DMS153 treated with DMSO at 0.1 percent for 48 hours (cell line): ENCODE measurements around the gene SYMPK.

Source experiments
- DNase-seq: peaks from one replicate; lab custom pipeline; 2025; ENCODE audit not compliant: unreplicated experiment; lab: John Stamatoyannopoulos, UW

Gene SYMPK

GRCh38 chr19:45782820-45783785 lies 79.8 kb downstream of the SYMPK start:
- DNase-seq = no peak

- DNase-seq = no peak
Measured at GRCh38 chr19:45782162-45782691, 80.7 kb downstream of the SYMPK start, which contains the start of gene DMPK. Gene DMPK (minus strand): TSS chr19:45782490. CDS start chr19:45782352, 138 bp downstream.

- peak; percentile 36 for DNase-seq
Measured at GRCh38 chr19:45781214-45782161, 81.5 kb downstream of the SYMPK start.

DNA sequence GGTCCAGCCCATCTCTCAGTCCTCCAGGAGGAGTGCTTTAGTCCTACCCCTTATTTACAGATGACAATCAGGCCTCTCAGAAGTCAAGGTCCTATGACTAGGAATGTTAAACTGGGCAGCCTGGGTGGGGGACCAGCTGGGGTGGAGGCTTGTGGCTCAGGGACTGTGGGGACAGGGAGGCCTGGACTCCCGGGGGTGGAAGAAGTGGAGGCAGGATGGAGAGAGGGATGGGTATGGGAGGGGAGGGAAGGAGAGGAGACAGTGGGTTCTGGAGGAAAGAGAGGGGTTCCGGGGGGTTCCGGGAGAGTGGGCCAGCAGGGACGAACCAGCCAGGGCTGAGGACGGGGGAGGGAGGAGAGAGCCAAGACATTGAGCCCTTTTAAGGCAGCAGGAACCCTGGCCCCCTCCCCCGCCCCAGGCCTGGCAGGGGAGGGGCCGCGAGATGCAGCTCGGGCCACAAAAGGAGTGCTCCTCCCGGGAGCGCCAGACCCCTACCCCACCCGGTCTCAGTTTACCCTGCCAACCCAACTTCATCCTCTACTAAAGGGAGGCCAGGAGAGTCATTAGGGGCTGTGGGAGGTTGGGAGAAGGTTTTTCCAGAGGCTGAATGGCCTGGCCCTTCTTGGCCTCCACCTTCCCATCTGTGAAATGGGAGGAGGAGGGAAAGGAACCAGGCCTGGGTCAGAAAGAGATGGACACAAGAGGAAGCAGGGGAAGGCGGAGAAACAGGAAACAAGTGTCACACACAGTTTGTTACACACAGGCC lies 82.3 kb downstream of the SYMPK start:
- no peak for DNase-seq

GRCh38 chr19:45780146-45780447 lies 82.8 kb downstream of the SYMPK start:
- DNase-seq = no peak

DNA sequence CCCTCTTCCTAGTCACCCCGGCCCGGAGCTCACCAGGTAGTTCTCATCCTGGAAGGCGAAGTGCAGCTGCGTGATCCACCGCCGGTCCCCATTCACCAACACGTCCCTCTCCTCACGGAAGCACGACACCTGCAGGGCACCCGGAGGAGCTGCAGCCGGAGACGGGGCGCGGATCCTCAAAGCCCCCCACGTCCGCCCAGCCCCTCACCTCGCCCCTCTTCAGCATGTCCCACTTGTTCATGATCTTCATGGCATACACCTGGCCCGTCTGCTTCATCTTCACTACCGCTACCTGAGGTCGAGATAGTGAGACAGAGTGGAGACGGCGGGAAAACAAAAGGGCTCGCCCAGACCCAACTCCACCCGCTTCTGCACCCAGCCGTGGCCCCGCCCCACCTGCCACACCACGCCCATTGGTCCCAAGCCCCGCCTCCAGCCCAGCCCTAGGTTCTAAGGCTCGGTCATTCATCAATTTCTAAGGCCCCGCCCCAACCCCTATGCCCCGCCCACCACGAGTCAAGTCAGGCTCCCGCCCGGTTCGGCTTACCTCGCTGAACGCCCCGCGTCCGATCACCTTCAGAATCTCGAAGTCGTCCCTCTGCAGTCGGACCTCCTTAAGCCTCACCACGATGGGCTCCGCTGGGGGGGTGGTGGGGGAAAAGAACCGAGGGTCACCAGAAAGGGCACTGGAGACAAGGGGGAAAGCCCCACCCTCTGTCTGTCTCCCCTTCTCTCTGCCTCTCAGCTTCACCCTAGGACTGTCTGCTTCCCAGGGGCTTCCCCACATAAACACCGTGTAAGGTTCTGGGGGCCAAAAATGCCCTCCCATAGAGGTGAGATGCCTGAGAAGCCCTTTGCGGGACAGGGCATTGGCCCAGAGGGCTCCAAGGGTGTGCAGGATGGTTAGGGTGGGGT lies 83.5 kb downstream of the SYMPK start:
- DNase-seq = peak; percentile 73

- DNase-seq = no peak
Measured at GRCh38 chr19:45778010-45778661, 84.8 kb downstream of the SYMPK start.

DNA sequence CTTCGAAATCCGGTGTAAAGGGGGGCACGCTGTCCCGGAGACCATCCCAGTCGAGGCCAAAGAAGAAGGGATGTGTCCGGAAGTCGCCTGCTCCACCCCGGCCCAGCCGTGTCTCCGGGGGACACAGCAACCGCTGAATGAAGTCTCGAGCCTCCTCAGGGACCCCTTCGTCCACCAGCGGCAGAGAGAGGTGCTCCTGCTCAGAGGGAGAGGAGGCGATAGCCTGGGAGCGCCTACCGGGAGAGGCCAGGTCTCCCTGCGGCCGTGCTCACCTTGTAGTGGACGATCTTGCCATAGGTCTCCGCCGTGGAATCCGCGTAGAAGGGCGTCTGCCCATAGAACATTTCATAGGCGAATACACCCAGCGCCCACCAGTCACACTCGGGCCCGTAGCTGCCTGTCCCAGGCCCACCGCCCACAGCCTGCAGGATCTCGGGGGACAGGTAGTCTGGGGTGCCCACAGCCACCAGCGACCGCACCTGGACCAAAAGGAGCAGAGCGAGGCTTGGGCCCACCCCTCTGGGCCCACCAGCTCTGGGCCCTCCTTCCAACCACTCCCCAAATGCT lies 85.5 kb downstream of the SYMPK start:
- no peak for DNase-seq

- DNase-seq = no peak
Measured at GRCh38 chr19:45774765-45775164, 88.2 kb downstream of the SYMPK start.

- DNase-seq = no peak
Measured at GRCh38 chr19:45773384-45773783, 89.6 kb downstream of the SYMPK start.

- no peak for DNase-seq
Measured at GRCh38 chr19:45772912-45773311, 90.0 kb downstream of the SYMPK start.

DNA sequence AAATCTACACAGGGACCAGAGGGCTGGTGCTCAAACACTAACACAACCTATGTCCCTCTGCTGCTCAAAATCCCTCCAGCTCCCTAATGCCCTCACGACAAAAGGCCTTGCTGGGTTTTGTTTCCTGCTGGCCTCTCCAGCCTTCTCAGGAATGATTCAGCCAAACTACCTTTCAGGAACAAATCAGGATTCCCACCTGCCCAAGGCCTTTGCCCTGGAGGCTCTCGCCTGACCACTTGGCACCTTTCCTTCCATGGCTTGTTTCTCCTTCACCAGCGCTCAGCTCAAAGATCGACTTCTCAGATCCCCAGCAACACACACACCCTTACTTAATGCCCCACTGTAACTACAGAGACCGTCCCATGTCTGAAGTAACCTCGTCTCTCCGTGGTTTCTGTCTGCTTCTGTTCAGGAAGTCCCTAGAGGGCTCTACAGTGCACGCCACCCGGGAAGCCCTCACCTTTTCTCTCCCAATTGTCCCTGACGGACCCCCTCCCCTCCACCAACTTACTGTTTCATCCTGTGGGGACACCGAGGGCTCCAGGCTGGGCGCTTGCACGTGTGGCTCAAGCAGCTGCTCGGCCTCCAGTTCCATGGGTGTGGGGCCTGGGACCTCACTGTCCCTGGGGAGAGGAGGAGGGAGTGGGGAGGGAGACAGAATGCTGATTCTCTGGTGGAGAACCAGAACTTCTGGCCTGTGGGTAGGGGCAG lies 90.7 kb downstream of the SYMPK start:
- no peak for DNase-seq

DNA sequence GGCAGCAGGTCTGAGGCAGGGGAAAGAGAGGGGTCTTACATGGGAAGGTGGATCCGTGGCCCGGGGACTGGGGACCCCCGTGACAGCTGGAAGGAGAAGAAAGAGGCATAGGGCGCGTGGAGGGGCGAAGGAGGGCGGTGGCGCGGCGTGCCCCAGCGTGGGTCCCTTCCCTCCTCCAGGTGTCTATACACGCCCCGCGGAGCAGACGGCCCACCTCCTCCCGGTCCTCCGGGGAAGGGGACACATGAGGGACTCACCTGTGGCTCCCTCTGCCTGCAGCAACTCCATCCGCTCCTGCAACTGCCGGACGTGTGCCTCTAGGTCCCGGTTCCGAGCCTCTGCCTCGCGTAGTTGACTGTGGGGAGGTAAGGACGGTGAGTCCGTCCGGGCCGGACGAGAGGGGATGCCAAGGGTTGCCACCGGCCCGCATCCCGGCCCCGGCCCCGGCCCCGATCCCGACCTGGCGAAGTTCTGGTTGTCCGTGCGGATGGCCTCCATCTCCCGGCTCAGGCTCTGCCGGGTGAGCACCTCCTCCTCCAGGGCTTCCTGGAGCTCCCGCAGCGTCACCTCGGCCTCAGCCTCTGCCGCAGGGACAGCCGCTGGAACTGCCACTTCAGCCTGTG lies 91.5 kb downstream of the SYMPK start:
- no peak for DNase-seq

DNA sequence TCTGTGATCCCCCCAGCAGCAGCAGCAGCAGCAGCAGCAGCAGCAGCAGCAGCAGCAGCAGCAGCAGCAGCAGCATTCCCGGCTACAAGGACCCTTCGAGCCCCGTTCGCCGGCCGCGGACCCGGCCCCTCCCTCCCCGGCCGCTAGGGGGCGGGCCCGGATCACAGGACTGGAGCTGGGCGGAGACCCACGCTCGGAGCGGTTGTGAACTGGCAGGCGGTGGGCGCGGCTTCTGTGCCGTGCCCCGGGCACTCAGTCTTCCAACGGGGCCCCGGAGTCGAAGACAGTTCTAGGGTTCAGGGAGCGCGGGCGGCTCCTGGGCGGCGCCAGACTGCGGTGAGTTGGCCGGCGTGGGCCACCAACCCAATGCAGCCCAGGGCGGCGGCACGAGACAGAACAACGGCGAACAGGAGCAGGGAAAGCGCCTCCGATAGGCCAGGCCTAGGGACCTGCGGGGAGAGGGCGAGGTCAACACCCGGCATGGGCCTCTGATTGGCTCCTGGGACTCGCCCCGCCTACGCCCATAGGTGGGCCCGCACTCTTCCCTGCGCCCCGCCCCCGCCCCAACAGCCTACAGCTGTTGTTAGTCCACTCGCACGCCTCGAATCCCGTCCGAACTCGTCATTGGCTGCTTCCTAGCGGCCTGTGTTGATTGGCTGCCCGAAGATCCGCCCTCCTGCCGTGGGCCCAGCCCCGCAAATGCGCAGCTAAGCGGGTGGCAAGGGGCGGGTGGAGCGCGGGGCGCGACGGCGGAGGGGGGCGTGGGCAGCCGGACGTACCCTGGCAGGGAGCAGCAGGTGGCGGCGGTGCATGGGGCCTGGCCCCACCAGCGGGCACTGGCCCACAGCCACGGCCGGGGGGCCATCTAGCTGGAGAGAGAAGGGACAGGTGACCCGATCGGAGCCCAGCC lies 92.5 kb downstream of the SYMPK start:
- peak; percentile 91 for DNase-seq

GRCh38 chr19:45769821-45770191 lies 93.1 kb downstream of the SYMPK start:
- no peak for DNase-seq

- DNase-seq = peak; percentile 87
Measured at GRCh38 chr19:45768984-45769782, 93.8 kb downstream of the SYMPK start, which contains the start of gene SIX5. Gene SIX5 (minus strand): TSS chr19:45769252. CDS start chr19:45768844, 408 bp downstream.
